ENCODE results near the gene CRYBA4. TPM values are rescaled to one million over a fixed set of nuclear protein-coding genes. Genes with fewer than 3 reads are reported as not detected.

Gene CRYBA4
- total RNA-seq, 1 donor from 2014 or later, result 1.0 TPM

DNA sequence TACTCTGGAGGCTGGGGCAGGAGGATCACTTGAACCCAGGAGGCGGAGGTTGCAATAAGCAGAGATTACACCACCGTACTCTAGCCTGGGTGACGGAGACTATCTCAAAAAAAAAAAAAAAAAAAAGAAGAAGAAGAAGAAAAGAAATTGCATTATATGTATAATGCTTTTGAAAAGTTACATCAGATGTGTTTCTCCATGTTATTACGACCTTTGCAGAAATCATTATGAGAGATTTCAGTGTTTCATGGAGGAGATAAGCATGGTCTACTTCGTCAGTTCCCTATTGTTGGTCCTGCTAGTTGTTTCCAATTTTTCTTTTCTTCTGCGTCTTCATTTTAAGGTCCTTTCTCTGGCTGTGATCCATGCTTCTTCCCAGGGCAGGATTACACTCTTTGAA is 38.6 kb downstream of the CRYBA4 start:
- Mint-ChIP-seq H3K36me3 (no peaks in the 10 kb centered on the region), H3K9me3 (no peaks in the 10 kb centered on the region), H3K27ac (peak overlapping the region; percentile 2), H3K4me3 (peak overlapping the region; percentile 27), H3K27me3 (peaks cover 64% of the 10 kb centered on the region), H3K4me1 (ENCODE audit: unreplicated experiment) (peaks cover 15% of the 10 kb centered on the region)
- DNase-seq (ENCODE audit: extremely low spot score, unreplicated experiment), result no peak
- TF ChIP-seq, protein P1, sequence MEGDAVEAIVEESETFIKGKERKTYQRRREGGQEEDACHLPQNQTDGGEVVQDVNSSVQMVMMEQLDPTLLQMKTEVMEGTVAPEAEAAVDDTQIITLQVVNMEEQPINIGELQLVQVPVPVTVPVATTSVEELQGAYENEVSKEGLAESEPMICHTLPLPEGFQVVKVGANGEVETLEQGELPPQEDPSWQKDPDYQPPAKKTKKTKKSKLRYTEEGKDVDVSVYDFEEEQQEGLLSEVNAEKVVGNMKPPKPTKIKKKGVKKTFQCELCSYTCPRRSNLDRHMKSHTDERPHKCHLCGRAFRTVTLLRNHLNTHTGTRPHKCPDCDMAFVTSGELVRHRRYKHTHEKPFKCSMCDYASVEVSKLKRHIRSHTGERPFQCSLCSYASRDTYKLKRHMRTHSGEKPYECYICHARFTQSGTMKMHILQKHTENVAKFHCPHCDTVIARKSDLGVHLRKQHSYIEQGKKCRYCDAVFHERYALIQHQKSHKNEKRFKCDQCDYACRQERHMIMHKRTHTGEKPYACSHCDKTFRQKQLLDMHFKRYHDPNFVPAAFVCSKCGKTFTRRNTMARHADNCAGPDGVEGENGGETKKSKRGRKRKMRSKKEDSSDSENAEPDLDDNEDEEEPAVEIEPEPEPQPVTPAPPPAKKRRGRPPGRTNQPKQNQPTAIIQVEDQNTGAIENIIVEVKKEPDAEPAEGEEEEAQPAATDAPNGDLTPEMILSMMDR (conservative IDR thresholded peaks at IDR 0.05), result no peak

DNA sequence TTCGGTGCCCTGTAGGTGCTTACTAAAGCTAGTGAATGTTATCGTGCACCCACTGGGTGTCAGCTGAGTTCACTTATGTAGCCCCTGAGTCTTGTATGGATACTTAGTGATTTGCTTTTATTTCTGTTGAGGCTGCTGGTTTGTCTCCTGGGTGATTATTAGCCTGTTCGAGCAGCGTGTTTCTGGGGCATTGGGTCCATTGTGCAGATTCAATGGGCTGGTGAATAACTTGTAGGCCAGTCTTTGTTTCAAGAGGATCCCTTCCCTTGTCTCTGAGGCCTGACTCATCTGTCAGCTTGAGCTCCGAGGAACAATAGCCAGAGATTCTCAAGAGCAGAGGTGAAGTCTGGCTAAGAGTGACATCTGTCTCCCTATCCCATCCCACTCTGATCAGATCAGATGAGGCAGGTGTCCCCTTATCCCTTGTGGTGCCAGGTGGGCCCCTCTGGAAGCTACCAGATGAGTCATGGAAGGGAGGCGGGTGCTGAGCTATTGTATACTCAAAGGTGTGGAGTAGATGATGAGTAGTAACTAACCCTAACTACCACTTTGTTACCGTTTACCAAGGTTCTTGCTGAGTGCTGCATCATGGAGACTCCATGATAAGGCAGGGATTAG is 39.3 kb downstream of the CRYBA4 start:
- DNase-seq (ENCODE audit: extremely low spot score, unreplicated experiment), result no peak
- Mint-ChIP-seq H3K27me3 (peaks cover 56% of the 10 kb centered on the region), H3K9me3 (no peaks in the 10 kb centered on the region), H3K36me3 (no peaks in the 10 kb centered on the region), H3K4me1 (ENCODE audit: unreplicated experiment) (peaks cover 15% of the 10 kb centered on the region), H3K4me3 (peak overlapping the region; percentile 27), H3K27ac (peak overlapping the region; percentile 2)
- TF ChIP-seq, protein P1 (conservative IDR thresholded peaks at IDR 0.05), result no peak

DNA sequence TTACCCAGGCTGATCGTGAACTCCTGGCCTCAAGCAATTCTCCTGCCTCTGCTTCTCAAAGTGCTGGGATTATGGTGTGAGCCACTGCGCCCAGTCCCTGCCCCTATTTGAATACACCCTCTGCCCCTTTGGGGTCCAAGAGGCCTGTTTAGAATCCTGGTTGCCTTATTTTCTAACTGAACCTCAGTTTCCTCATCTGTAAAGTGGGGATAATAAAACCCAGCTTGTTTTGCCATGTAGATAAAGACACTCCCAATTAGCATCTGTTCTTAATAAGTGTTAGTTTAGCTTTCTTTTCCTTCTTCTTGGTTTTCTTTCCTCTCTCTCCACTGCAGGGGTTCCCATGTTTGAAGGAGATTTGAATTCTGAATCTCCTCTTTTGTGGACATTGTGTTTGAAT is 40.4 kb downstream of the CRYBA4 start:
- peaks cover 46% of the 10 kb centered on the region for H3K27me3 Mint-ChIP-seq
- TF ChIP-seq, protein P1 (conservative IDR thresholded peaks at IDR 0.05), result no peak
- peaks cover 15% of the 10 kb centered on the region for H3K4me1 Mint-ChIP-seq (ENCODE audit: unreplicated experiment)
- no peak overlapping the region for H3K4me3 Mint-ChIP-seq
- DNase-seq (ENCODE audit: extremely low spot score, unreplicated experiment), result no peak
- H3K27ac Mint-ChIP-seq, result no peak overlapping the region
- H3K36me3 Mint-ChIP-seq, result no peaks in the 10 kb centered on the region
- no peaks in the 10 kb centered on the region for H3K9me3 Mint-ChIP-seq

- Mint-ChIP-seq H3K27me3 (peaks cover 36% of the 10 kb centered on the region), H3K4me3 (no peak overlapping the region), H3K4me1 (ENCODE audit: unreplicated experiment) (peaks cover 11% of the 10 kb centered on the region), H3K36me3 (no peaks in the 10 kb centered on the region), H3K9me3 (no peaks in the 10 kb centered on the region), H3K27ac (no peak overlapping the region)
- TF ChIP-seq, protein P1 (conservative IDR thresholded peaks at IDR 0.05), result no peak
- DNase-seq (ENCODE audit: extremely low spot score, unreplicated experiment), result no peak
Measured at GRCh38 chr22:26663374-26663923, 41.7 kb downstream of the CRYBA4 start.

DNA sequence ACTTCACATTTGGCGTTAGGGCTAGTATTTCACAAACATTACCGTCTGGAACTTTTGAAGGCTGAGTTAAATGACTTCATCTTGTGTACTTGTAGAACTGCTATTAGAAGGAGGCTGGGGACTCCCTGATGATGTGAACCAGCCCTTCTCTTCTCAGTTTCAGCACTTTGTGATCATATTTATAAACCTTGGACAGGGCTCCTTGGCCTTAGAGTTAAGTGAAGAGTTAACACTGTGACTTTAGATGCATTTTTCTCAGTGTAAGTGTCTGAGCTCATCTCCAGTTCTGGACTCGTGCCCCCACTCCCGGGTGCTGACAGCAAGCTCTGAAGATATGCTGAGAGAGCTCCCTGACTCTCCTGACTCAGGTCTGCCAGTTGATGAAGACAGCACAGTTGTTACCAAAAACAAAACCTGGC is 44.1 kb downstream of the CRYBA4 start:
- no peak for DNase-seq (ENCODE audit: extremely low spot score, unreplicated experiment)
- TF ChIP-seq, protein P1 (conservative IDR thresholded peaks at IDR 0.05), result no peak
- peaks cover 22% of the 10 kb centered on the region for H3K27me3 Mint-ChIP-seq
- no peaks in the 10 kb centered on the region for H3K9me3 Mint-ChIP-seq
- H3K36me3 Mint-ChIP-seq, result no peaks in the 10 kb centered on the region
- H3K4me3 Mint-ChIP-seq, result no peak overlapping the region
- H3K27ac Mint-ChIP-seq, result no peak overlapping the region
- H3K4me1 Mint-ChIP-seq (ENCODE audit: unreplicated experiment), result peaks cover 3% of the 10 kb centered on the region

Data from type B pancreatic cell (in vitro differentiated cells).